Left ventricle myocardium inferior (tissue), 1 donor: ENCODE results near the gene EPHB3. TPM values are rescaled to one million over a fixed set of nuclear protein-coding genes. Genes with fewer than 3 reads are reported as not detected.

Experiments
- DNase-seq: peaks from one replicate; pipeline ENCODE4 v3.0.0-alpha.2; 2020
- H3K27ac ChIP-seq: fragments of 200-600 bp; replicated peaks from 2 replicates; pipeline ENCODE4 v1.8.0; 2021
- H3K27me3 ChIP-seq: fragments of 200-600 bp; 2 replicates; pipeline ENCODE4 v1.8.0; 2021; ENCODE audit warnings: low read depth
- H3K36me3 ChIP-seq: fragments of 200-600 bp; 2 replicates; pipeline ENCODE4 v1.8.0; 2021
- H3K4me1 ChIP-seq: fragments of 200-600 bp; 2 replicates; pipeline ENCODE4 v1.8.0; 2021
- H3K4me3 ChIP-seq: fragments of 200-600 bp; 2 replicates; pipeline ENCODE4 v1.8.0; 2021; ENCODE audit warnings: mild to moderate bottlenecking, moderate library complexity
- H3K9me3 ChIP-seq: fragments of 200-600 bp; replicated peaks from 2 replicates; pipeline ENCODE4 v1.8.0; 2021
- intact Hi-C: fragments of 100-400 bp; cut with micrococcal nuclease; formaldehyde crosslinking; loops from one replicate; pipeline ENCODE4 v1.11.0; 2022
- total RNA-seq: library from RNA; stranded (reverse); fragmentation: NEBNext Ultra II Directional; extraction: Animal tissue kit (Norgen Biotek cat#: 25700); gene quantifications from one replicate; pipeline ENCODE4 v1.2.1, GENCODE V29; 2021
- TF ChIP-seq, protein P1 (sequence below): fragments of 200-600 bp; IDR thresholded peaks from 2 replicates; pipeline ENCODE4 v1.8.0; 2021; ENCODE audit warnings: antibody characterized with exemption, mild to moderate bottlenecking, borderline replicate concordance
- donor health status: DM: no; HTN: yes; CAD: no; lungs with severe emphysema.

The EPHB3 gene
- total RNA-seq, 1 donor from 2014 or later: 5.0 TPM

DNA sequence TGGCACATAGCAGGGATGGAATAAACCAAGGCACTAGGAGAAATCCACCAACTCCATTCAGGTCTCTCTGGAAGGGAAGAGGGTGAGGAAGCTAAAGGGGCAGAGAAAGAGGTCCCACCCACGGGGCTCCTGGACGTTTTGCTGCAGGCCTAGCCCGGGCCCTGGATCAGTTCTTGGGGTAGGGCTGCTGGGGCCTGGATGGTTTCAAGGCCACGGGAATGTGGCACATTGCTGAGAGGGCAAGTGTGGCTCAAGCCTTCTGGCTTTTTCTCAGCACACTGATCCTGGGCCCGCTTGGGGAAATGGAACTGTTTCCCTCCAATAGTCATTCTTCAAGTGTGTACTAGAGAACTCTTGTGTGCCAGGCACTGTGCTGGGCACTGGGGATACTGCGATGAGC lies 24.0 kb downstream of the EPHB3 start:
- peaks cover 31% of the 10 kb centered on the region for H3K4me1 ChIP-seq
- no peaks in the 10 kb centered on the region for H3K9me3 ChIP-seq
- no peak for DNase-seq
- TF ChIP-seq, protein P1, sequence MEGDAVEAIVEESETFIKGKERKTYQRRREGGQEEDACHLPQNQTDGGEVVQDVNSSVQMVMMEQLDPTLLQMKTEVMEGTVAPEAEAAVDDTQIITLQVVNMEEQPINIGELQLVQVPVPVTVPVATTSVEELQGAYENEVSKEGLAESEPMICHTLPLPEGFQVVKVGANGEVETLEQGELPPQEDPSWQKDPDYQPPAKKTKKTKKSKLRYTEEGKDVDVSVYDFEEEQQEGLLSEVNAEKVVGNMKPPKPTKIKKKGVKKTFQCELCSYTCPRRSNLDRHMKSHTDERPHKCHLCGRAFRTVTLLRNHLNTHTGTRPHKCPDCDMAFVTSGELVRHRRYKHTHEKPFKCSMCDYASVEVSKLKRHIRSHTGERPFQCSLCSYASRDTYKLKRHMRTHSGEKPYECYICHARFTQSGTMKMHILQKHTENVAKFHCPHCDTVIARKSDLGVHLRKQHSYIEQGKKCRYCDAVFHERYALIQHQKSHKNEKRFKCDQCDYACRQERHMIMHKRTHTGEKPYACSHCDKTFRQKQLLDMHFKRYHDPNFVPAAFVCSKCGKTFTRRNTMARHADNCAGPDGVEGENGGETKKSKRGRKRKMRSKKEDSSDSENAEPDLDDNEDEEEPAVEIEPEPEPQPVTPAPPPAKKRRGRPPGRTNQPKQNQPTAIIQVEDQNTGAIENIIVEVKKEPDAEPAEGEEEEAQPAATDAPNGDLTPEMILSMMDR: no peak
- intact Hi-C loops: no loop called here
- H3K27me3 ChIP-seq: peaks cover 9% of the 10 kb centered on the region
- no peak overlapping the region for H3K27ac ChIP-seq
- H3K4me3 ChIP-seq: no peak overlapping the region
- H3K36me3 ChIP-seq: no peaks in the 10 kb centered on the region

DNA sequence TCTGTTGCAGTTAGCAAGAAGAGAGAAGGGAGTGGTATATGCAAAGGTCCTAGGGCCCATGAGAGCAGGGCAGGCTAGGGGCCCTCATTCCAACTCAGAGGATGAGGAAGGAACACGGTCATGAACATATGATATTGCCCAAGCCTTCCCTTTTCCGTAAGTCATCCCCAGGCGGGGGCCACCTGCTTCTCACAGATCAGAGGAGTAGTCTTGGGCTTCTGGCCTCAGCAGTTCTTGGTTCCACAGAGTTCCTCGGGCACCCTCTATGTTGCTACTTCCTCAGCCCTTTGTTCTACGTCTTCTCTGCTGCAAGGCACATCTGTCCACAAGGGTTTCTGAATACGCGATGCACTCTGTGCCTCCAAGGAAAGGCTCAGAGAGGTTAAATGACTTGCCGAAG lies 25.3 kb downstream of the EPHB3 start:
- no peak for DNase-seq
- no peak overlapping the region for H3K27ac ChIP-seq
- H3K4me3 ChIP-seq: no peak overlapping the region
- no peaks in the 10 kb centered on the region for H3K9me3 ChIP-seq
- H3K27me3 ChIP-seq: peaks cover 5% of the 10 kb centered on the region
- TF ChIP-seq, protein P1: no peak
- H3K36me3 ChIP-seq: no peaks in the 10 kb centered on the region
- peaks cover 29% of the 10 kb centered on the region for H3K4me1 ChIP-seq
- intact Hi-C loops: no loop called here

DNA sequence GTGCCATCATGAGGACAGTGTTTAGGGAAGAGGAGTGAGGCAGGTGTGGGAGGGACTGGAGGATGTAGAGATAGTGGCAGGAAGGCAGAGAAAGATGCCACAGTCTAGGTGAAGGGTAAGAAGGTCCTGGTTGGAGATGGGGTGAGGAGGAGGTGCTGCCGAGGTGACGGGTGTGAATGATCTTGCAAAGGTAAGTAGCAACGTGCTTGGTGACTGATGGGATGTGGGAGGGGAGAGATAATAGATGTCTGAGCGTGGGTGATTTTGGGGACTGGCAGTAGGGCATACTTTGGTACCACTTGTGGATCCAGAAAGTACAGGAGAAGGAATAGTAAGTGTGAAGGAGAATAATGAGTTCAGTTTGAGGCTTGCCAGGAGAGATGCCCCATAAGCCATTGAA lies 27.2 kb downstream of the EPHB3 start:
- TF ChIP-seq, protein P1: no peak
- H3K4me3 ChIP-seq: no peak overlapping the region
- H3K27ac ChIP-seq: no peak overlapping the region
- H3K9me3 ChIP-seq: no peaks in the 10 kb centered on the region
- DNase-seq: no peak
- H3K36me3 ChIP-seq: no peaks in the 10 kb centered on the region
- intact Hi-C loops: no loop called here
- H3K27me3 ChIP-seq: peaks cover 5% of the 10 kb centered on the region
- peaks cover 29% of the 10 kb centered on the region for H3K4me1 ChIP-seq

DNA sequence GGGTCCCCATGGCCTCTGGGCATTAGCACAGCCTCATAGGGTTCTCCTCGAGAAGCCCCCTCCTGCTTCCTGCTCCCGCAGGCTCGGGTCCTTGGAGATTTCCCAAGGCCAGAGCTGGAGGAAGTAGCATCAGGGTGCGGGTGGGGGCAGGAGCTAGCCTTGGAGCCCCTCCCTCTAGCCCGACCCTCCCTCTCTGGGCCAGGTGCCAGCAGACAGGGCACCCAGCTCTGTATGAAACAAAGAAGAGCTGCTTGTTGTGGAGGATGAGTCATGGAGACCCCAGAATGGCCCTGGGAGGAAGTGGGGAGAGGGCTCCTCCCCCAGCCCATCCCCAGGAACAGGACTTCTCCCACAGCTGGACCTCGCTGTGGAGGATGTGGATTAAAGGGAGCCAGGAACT lies 29.2 kb downstream of the EPHB3 start:
- peaks cover 22% of the 10 kb centered on the region for H3K4me1 ChIP-seq
- no peaks in the 10 kb centered on the region for H3K36me3 ChIP-seq
- no peak for DNase-seq
- no peak overlapping the region for H3K27ac ChIP-seq
- no peak overlapping the region for H3K4me3 ChIP-seq
- intact Hi-C loops: no loop called here
- H3K27me3 ChIP-seq: no peaks in the 10 kb centered on the region
- TF ChIP-seq, protein P1: no peak
- H3K9me3 ChIP-seq: no peaks in the 10 kb centered on the region

DNA sequence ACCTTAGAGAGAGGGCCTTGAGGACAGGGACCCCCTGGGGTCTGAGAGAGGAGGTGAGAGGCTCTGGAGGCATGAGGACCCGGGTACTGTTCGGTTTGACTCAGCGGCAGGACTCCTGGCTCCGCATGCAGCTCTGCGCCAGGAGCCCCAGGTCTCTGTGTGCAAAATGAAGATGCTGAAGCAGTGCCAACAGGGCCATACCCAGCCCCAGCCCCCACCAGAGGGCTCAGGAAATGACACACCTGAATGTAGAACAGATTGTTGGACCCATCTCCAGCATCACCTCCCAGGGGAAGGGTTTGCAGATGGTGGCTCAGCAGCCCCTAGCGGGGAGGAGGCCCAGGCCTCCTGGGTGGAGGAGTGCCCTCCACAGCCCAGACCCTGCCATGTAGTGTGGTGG lies 30.2 kb downstream of the EPHB3 start:
- H3K27ac ChIP-seq: no peak overlapping the region
- H3K36me3 ChIP-seq: no peaks in the 10 kb centered on the region
- no peaks in the 10 kb centered on the region for H3K27me3 ChIP-seq
- intact Hi-C loops: no loop called here
- TF ChIP-seq, protein P1: no peak
- H3K9me3 ChIP-seq: no peaks in the 10 kb centered on the region
- DNase-seq: no peak
- peaks cover 22% of the 10 kb centered on the region for H3K4me1 ChIP-seq
- no peak overlapping the region for H3K4me3 ChIP-seq
